ENCODE measurements around the gene XRRA1.
"Not testable (repeated sequence)": the region's sequence is repeated elsewhere in the genome, so short reads cannot be mapped to it uniquely, and the experiment has no call there.

The XRRA1 gene

DNA sequence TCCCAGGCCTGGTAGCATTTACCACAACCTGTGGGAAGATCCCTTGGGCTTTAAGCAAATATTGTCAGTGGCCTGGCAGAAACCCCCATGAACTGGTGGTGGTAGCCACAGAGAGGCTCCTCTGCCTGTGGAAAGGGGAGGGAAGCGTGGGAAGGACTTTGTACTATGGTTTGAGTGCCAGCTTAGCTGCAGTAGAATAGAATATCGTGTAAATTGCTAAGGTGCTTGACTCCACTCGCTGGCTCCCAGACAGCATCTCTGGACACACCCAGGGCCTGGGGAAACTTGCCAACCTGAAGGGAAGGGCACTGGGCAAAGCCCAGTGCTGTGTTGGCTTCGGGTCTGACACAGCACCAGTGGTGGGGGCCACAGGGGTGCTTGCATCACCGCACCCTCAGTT lies 52.6 kb downstream of the XRRA1 start:
- Histone ChIP-seq H3K4me3 (replicated peaks; ENCODE audit: low read depth, low read length) (no peak overlapping the region), H3K27me3 (replicated peaks; ENCODE audit: control insufficient read depth, insufficient read depth, low read length) (no peaks in the 10 kb centered on the region), H3K36me3 (ENCODE audit: control insufficient read depth, insufficient read depth, low read length) (no peaks in the 10 kb centered on the region; the same call in 1 of the 2 replicates)
- no peak for DNase-seq (ENCODE audit: extremely low read depth, insufficient read length)
- TF ChIP-seq, protein P1, sequence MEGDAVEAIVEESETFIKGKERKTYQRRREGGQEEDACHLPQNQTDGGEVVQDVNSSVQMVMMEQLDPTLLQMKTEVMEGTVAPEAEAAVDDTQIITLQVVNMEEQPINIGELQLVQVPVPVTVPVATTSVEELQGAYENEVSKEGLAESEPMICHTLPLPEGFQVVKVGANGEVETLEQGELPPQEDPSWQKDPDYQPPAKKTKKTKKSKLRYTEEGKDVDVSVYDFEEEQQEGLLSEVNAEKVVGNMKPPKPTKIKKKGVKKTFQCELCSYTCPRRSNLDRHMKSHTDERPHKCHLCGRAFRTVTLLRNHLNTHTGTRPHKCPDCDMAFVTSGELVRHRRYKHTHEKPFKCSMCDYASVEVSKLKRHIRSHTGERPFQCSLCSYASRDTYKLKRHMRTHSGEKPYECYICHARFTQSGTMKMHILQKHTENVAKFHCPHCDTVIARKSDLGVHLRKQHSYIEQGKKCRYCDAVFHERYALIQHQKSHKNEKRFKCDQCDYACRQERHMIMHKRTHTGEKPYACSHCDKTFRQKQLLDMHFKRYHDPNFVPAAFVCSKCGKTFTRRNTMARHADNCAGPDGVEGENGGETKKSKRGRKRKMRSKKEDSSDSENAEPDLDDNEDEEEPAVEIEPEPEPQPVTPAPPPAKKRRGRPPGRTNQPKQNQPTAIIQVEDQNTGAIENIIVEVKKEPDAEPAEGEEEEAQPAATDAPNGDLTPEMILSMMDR (IDR thresholded peaks at IDR 0.05; ENCODE audit: insufficient read depth, low read length, poor library complexity, severe bottlenecking), result no peak

DNA sequence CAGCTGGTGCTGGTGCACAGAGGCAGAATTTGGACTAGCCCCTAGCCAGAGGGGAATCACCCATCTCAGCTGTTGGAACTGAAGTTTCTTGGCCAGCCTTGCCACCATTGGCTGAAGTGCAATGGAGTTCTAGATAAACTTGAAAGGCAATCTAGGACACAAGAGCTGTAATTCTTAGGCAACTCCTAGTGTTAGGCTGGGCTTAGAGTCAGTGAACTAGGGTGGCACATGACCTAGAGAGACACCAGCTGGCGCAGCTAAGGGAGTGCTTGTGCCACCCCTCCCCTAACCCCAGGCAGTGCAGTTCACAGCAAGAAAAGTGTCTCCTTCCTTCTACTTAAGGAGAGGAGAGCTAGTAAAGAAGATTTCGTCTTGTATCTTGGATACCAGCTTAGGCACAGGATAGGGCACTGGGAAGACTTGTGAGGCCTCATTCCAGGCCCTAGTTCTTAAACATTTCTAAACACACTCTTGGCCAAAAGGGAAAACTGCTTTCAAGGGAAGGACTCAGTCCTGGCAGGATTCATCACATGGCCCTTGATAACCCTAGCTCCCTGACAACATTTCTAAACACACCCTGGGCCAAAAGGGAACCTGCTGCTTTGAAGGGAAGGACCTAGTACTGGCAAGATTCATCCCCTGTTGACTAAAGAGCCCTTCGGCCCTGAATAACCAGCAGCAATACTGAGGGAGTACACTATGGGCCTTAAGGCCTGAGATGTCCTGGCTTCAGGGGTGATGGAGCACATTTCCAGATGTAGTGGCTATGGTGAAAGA lies 53.4 kb downstream of the XRRA1 start:
- no peaks in the 10 kb centered on the region; the same call in 1 of the 2 replicates for H3K36me3 ChIP-seq (ENCODE audit: control insufficient read depth, insufficient read depth, low read length)

DNA sequence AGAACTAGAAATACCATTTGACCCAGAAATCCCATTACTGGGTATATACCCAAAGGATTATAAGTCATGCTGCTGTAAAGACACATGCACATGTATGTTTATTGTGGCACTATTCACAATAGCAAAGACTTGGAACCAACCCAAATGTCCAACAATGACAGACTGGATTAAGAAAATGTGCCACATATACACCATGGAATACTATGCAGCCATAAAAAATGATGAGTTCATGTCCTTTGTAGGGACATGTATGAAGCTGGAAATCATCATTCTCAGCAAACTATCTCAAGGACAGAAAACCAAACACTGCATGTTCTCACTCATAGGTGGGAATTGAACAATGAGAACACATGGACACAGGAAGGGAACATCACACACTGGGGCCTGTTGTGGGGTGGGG lies 55.9 kb downstream of the XRRA1 start:
- DNase-seq (ENCODE audit: extremely low read depth, insufficient read length); H3K36me3 ChIP-seq (ENCODE audit: control insufficient read depth, insufficient read depth, low read length); H3K27me3 ChIP-seq (replicated peaks; ENCODE audit: control insufficient read depth, insufficient read depth, low read length); H3K4me3 ChIP-seq (replicated peaks; ENCODE audit: low read depth, low read length): not testable (repeated sequence)

More for the DNA sequence above, 53.4 kb downstream of the XRRA1 start:
- Histone ChIP-seq H3K27me3 (replicated peaks; ENCODE audit: control insufficient read depth, insufficient read depth, low read length) (no peaks in the 10 kb centered on the region), H3K4me3 (replicated peaks; ENCODE audit: low read depth, low read length) (no peak overlapping the region)
- no peak for DNase-seq (ENCODE audit: extremely low read depth, insufficient read length)
- TF ChIP-seq, protein P1 (IDR thresholded peaks at IDR 0.05; ENCODE audit: insufficient read depth, low read length, poor library complexity, severe bottlenecking), result no peak

DNA sequence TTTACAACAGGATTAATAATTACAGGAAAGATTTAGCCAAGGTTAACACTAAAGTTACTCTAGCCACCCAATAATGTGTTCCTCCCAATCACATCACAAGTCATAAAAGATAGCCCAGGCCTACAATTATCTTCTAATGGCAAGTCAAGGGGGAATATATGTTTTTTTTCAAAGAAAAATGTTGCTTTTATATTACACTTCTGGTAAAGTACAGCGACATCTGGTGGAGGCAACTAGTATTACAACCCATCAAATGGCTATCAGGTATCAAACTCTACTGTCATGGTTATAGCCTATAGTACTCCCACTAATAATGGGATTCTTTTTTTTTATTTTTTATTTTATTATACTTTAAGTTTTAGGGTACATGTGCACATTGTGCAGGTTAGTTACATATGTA lies 71.8 kb downstream of the XRRA1 start:
- no peaks in the 10 kb centered on the region for H3K27me3 ChIP-seq (replicated peaks; ENCODE audit: control insufficient read depth, insufficient read depth, low read length)
- DNase-seq (ENCODE audit: extremely low read depth, insufficient read length), result no peak
- TF ChIP-seq, protein P1 (IDR thresholded peaks at IDR 0.05; ENCODE audit: insufficient read depth, low read length, poor library complexity, severe bottlenecking), result peak; percentile 39
- H3K4me3 ChIP-seq (replicated peaks; ENCODE audit: low read depth, low read length), result no peak overlapping the region
- no peaks in the 10 kb centered on the region; the same call in none of the 2 replicates for H3K36me3 ChIP-seq (ENCODE audit: control insufficient read depth, insufficient read depth, low read length)

DNA sequence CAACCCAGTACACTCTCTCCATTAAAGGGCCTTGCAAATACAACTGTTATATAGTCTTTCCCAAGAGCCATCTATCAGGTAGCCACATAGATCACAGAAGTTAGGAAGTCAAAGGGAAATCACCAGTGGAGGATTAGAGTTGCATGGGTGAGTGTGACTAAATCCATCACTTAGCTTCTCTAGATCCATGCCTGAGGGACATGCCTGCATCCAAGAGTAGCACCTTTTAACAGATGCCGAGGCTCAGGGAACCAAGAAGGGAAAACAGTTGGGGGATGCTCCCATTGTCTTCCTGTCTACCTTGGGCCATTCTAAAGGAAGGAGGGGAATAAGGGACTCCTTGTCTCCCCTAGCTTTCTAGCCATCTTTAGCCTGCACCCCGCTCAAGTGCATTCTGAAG lies 77.9 kb downstream of the XRRA1 start:
- TF ChIP-seq, protein P1 (IDR thresholded peaks at IDR 0.05; ENCODE audit: insufficient read depth, low read length, poor library complexity, severe bottlenecking), result no peak
- Histone ChIP-seq H3K4me3 (replicated peaks; ENCODE audit: low read depth, low read length) (no peak overlapping the region), H3K27me3 (replicated peaks; ENCODE audit: control insufficient read depth, insufficient read depth, low read length) (no peaks in the 10 kb centered on the region), H3K36me3 (ENCODE audit: control insufficient read depth, insufficient read depth, low read length) (peaks cover 4% of the 10 kb centered on the region)
- DNase-seq (ENCODE audit: extremely low read depth, insufficient read length), result no peak

DNA sequence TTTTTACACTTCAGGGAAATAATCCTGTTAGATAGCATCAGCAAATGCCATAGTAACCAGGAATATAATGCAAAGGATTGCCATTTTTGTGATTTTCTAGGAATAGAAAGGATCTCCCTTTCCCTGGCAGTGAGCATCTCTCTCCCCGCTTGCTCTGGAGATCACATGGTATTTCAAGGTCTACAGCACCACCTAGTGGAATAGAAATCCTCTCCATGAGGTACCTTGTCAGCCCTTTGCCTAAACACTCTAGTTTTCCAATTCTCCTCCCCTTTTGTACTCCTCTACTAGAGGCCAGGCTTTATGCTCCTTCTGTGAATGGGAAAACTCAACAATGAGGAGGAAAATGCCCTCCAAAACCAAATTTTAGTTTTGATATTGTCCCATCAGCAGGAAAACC lies 78.4 kb downstream of the XRRA1 start:
- H3K4me3 ChIP-seq (replicated peaks; ENCODE audit: low read depth, low read length), result no peak overlapping the region
- no peak for DNase-seq (ENCODE audit: extremely low read depth, insufficient read length)
- TF ChIP-seq, protein P1 (IDR thresholded peaks at IDR 0.05; ENCODE audit: insufficient read depth, low read length, poor library complexity, severe bottlenecking), result peak; percentile 40
- peaks cover 4% of the 10 kb centered on the region for H3K36me3 ChIP-seq (ENCODE audit: control insufficient read depth, insufficient read depth, low read length)
- H3K27me3 ChIP-seq (replicated peaks; ENCODE audit: control insufficient read depth, insufficient read depth, low read length), result no peaks in the 10 kb centered on the region
